ENCODE data around the gene CCL17. TPM values are rescaled to one million over a fixed set of nuclear protein-coding genes. Genes with fewer than 3 reads are reported as not detected.

CCL17 gene
- not detected for total RNA-seq (2021; ENCODE audit: unreplicated experiment)
- polyA plus RNA-seq (2012; ENCODE audit: insufficient read length): not detected
- percentile 11 among the genes with signal in this experiment for Bru-seq, nascent RNA
- BruChase-seq, experiment 1, labeled RNA remaining after a 2-hour chase: not detected
- BruChase-seq, experiment 2, labeled RNA remaining after a 6-hour chase: not detected
- long read RNA-seq: 0 reads

- H3K4me3 ChIP-seq (ENCODE audit: low read depth in 2 of 2, low read length in 2 of 2): no peak within 1 kb of the TSS
- no peak for TF ChIP-seq POLR2AphosphoS5 (IDR thresholded peaks at IDR 0.05; ENCODE audit: low read depth, low read length)
- TF ChIP-seq, protein P1, sequence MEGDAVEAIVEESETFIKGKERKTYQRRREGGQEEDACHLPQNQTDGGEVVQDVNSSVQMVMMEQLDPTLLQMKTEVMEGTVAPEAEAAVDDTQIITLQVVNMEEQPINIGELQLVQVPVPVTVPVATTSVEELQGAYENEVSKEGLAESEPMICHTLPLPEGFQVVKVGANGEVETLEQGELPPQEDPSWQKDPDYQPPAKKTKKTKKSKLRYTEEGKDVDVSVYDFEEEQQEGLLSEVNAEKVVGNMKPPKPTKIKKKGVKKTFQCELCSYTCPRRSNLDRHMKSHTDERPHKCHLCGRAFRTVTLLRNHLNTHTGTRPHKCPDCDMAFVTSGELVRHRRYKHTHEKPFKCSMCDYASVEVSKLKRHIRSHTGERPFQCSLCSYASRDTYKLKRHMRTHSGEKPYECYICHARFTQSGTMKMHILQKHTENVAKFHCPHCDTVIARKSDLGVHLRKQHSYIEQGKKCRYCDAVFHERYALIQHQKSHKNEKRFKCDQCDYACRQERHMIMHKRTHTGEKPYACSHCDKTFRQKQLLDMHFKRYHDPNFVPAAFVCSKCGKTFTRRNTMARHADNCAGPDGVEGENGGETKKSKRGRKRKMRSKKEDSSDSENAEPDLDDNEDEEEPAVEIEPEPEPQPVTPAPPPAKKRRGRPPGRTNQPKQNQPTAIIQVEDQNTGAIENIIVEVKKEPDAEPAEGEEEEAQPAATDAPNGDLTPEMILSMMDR (IDR thresholded peaks at IDR 0.05): no peak
- no peak for TF ChIP-seq TCF7L2 (IDR thresholded peaks at IDR 0.05; ENCODE audit: low read depth, low read length)
- TF ChIP-seq SIN3A (IDR thresholded peaks at IDR 0.05; ENCODE audit: borderline replicate concordance, insufficient read depth, low read depth, low read length): no peak
- TF ChIP-seq, protein P2, sequence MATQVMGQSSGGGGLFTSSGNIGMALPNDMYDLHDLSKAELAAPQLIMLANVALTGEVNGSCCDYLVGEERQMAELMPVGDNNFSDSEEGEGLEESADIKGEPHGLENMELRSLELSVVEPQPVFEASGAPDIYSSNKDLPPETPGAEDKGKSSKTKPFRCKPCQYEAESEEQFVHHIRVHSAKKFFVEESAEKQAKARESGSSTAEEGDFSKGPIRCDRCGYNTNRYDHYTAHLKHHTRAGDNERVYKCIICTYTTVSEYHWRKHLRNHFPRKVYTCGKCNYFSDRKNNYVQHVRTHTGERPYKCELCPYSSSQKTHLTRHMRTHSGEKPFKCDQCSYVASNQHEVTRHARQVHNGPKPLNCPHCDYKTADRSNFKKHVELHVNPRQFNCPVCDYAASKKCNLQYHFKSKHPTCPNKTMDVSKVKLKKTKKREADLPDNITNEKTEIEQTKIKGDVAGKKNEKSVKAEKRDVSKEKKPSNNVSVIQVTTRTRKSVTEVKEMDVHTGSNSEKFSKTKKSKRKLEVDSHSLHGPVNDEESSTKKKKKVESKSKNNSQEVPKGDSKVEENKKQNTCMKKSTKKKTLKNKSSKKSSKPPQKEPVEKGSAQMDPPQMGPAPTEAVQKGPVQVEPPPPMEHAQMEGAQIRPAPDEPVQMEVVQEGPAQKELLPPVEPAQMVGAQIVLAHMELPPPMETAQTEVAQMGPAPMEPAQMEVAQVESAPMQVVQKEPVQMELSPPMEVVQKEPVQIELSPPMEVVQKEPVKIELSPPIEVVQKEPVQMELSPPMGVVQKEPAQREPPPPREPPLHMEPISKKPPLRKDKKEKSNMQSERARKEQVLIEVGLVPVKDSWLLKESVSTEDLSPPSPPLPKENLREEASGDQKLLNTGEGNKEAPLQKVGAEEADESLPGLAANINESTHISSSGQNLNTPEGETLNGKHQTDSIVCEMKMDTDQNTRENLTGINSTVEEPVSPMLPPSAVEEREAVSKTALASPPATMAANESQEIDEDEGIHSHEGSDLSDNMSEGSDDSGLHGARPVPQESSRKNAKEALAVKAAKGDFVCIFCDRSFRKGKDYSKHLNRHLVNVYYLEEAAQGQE (IDR thresholded peaks at IDR 0.05; ENCODE audit: insufficient read depth in 1 of 2, low read depth in 2 of 2, low read length in 1 of 2): no peak
- no peak within 1 kb of the TSS for H3K27ac ChIP-seq (ENCODE audit: low read length)
- no peak; the same call in 1 of the 2 replicates for ATAC-seq
- H3K9me3 ChIP-seq (ENCODE audit: control insufficient read depth, insufficient read depth, low read depth, low read length): no peaks in the 10 kb centered on the region
- DNase-seq (ENCODE audit: low read depth, low spot score): no peak
- no peaks in the 10 kb centered on the region for H3K27me3 ChIP-seq (ENCODE audit: control insufficient read depth, insufficient read depth, low read length)
- CTCF ChIA-PET: no interaction called here
- no peaks in the 10 kb centered on the region for H3K36me3 ChIP-seq (ENCODE audit: control insufficient read depth, insufficient read depth, low read length)
- POLR2A ChIA-PET: no interaction called here
- in situ Hi-C loops (cut with HindIII; ENCODE audit: low pct_unique_long_range_greater_than_20kb, low sequenced_read_pairs) (no loop called here), intact Hi-C loops (cut with micrococcal nuclease; ENCODE audit: unreplicated experiment) (no loop called here)
- no peaks in the 10 kb centered on the region for H3K4me1 ChIP-seq (ENCODE audit: control insufficient read depth, insufficient read depth, low read length)
- no TSS peak for BruUV-seq (replicated peaks)
These were observed at the start of gene CCL17 for GRCh38 chr16:57403965-57404817. TSS of gene CCL17 (plus strand) at chr16:57404767. CDS start at chr16:57413933, 9,166 bp downstream.

- ChIA-PET POLR2A (no interaction called here), CTCF (interaction anchor here (0.6 to 0.7 kb wide), 2 partner anchors 16 to 25 kb away, joined by 7 read pairs; no protein-coding TSS in a partner anchor)
- no peaks in the 10 kb centered on the region for H3K27me3 ChIP-seq (ENCODE audit: control insufficient read depth, insufficient read depth, low read length)
- intact Hi-C loops (cut with micrococcal nuclease; ENCODE audit: unreplicated experiment): no loop called here
- no peak for ATAC-seq
- no peaks in the 10 kb centered on the region for H3K36me3 ChIP-seq (ENCODE audit: control insufficient read depth, insufficient read depth, low read length)
- H3K4me1 ChIP-seq (ENCODE audit: control insufficient read depth, insufficient read depth, low read length): no peaks in the 10 kb centered on the region
- H3K4me3 ChIP-seq (ENCODE audit: low read depth in 2 of 2, low read length in 2 of 2): no peak overlapping the region
- TF ChIP-seq TCF7L2 (IDR thresholded peaks at IDR 0.05; ENCODE audit: low read depth, low read length): no peak
- no peak for TF ChIP-seq SIN3A (IDR thresholded peaks at IDR 0.05; ENCODE audit: borderline replicate concordance, insufficient read depth, low read depth, low read length)
- TF ChIP-seq, protein P1 (IDR thresholded peaks at IDR 0.05): no peak
- TF ChIP-seq, protein P2 (IDR thresholded peaks at IDR 0.05; ENCODE audit: insufficient read depth in 1 of 2, low read depth in 2 of 2, low read length in 1 of 2): no peak
- TF ChIP-seq POLR2AphosphoS5 (IDR thresholded peaks at IDR 0.05; ENCODE audit: low read depth, low read length): no peak
- in situ Hi-C loops (cut with HindIII; ENCODE audit: low pct_unique_long_range_greater_than_20kb, low sequenced_read_pairs): no loop called here
- no TSS peak for BruUV-seq (replicated peaks)
- H3K9me3 ChIP-seq (ENCODE audit: control insufficient read depth, insufficient read depth, low read depth, low read length): no peaks in the 10 kb centered on the region
- H3K27ac ChIP-seq (ENCODE audit: low read length): no peak overlapping the region
- no peak for DNase-seq (ENCODE audit: low read depth, low spot score)
These were observed 48.6 kb upstream of the CCL17 start for GRCh38 chr16:57355898-57356414.

All from Panc1 (cell line).